A673 (cell line): ENCODE data around the gene CNOT2. TPM values are rescaled to one million over a fixed set of nuclear protein-coding genes. Genes with fewer than 3 reads are reported as not detected.

ENCODE experiments used
- BruUV-seq: library from RNA; stranded (reverse); fragments of 400-500 nt; replicated peaks from 2 replicates; lab custom pipeline; 2021; lab: Mats Ljungman, UMichigan
- CTCF ChIA-PET: fragments of 300-600 bp; sonication (Branson Sonifier 250); formaldehyde crosslinking; loops from one replicate; lab custom pipeline; 2022; ENCODE audit warnings: antibody characterized with exemption; lab: Charles Lee
- POLR2A ChIA-PET: fragments of 300-600 bp; sonication (Branson Sonifier 250); formaldehyde crosslinking; loops from one replicate; lab custom pipeline; 2022; ENCODE audit warnings: antibody characterized with exemption; ENCODE audit not compliant: low non-redundant PET; lab: Charles Lee
- DNase-seq: peaks from one replicate; pipeline ENCODE4 v3.0.0-alpha.2; 2015; ENCODE audit warnings: low spot score
- H3K27ac ChIP-seq: fragments of 200-600 bp; sonication (generic); 2 replicates; pipeline ENCODE4 v1.5.1; 2016; ENCODE audit warnings: mixed run types, low read depth, mild to moderate bottlenecking, mixed read lengths, antibody characterized with exemption, low read length; ENCODE audit not compliant: poor library complexity, severe bottlenecking
- H3K27me3 ChIP-seq: fragments of 200-600 bp; sonication (generic); replicated peaks from 2 replicates; pipeline ENCODE4 v1.6.1; 2017; ENCODE audit warnings: mixed run types, low read depth, mild to moderate bottlenecking, mixed read lengths, antibody characterized with exemption, low read length; ENCODE audit not compliant: insufficient read depth, poor library complexity
- H3K36me3 ChIP-seq: fragments of 200-600 bp; sonication (generic); 2 replicates; pipeline ENCODE4 v1.6.1; 2016; ENCODE audit warnings: mixed run types, mild to moderate bottlenecking, mixed read lengths, antibody characterized with exemption, low read length; ENCODE audit not compliant: insufficient read depth, poor library complexity, severe bottlenecking
- H3K4me1 ChIP-seq: fragments of 200-600 bp; sonication (generic); 2 replicates; pipeline ENCODE4 v1.6.1; 2017; ENCODE audit warnings: mixed run types, mild to moderate bottlenecking, mixed read lengths, antibody characterized with exemption, low read length; ENCODE audit not compliant: insufficient read depth, poor library complexity, severe bottlenecking
- H3K4me3 ChIP-seq: fragments of 200-600 bp; sonication (generic); 2 replicates; pipeline ENCODE4 v1.5.1; 2016; ENCODE audit warnings: low read depth, mixed run types, mild to moderate bottlenecking, mixed read lengths, low read length; ENCODE audit not compliant: poor library complexity, severe bottlenecking
- H3K9me3 ChIP-seq: fragments of 200-600 bp; sonication (generic); 2 replicates; pipeline ENCODE4 v1.6.1; 2016; ENCODE audit warnings: mixed run types, low read depth, mild to moderate bottlenecking, mixed read lengths, antibody characterized with exemption, low read length; ENCODE audit not compliant: poor library complexity, severe bottlenecking
- EZH2 ChIP-seq: fragments of 200-600 bp; sonication (generic); IDR thresholded peaks from 2 replicates; pipeline ENCODE4 v1.6.1; 2017; ENCODE audit warnings: borderline replicate concordance, low read depth, mild to moderate bottlenecking, mixed read lengths, antibody characterized with exemption, low read length; ENCODE audit not compliant: poor library complexity, severe bottlenecking
- intact Hi-C: fragments of 100-400 bp; cut with micrococcal nuclease; formaldehyde crosslinking; loops from one replicate; pipeline ENCODE4 v1.10.0; 2022; ENCODE audit not compliant: unreplicated experiment
- total RNA-seq: library from RNA; stranded (reverse); gene quantifications from 2 replicates; pipeline ENCODE4 v1.2.3, GENCODE V29; 2021
- TF ChIP-seq, protein P1 (sequence below): fragments of 300-800, 200-600 bp; sonication (generic); conservative IDR thresholded peaks from 2 replicates; pipeline ENCODE4 v1.5.1; 2017; ENCODE audit warnings: low read depth, mild to moderate bottlenecking, antibody characterized with exemption, low read length, moderate library complexity, mixed read lengths

CNOT2 gene
- total RNA-seq, 1 experiment from 2014 or later: 89.0 TPM

DNA sequence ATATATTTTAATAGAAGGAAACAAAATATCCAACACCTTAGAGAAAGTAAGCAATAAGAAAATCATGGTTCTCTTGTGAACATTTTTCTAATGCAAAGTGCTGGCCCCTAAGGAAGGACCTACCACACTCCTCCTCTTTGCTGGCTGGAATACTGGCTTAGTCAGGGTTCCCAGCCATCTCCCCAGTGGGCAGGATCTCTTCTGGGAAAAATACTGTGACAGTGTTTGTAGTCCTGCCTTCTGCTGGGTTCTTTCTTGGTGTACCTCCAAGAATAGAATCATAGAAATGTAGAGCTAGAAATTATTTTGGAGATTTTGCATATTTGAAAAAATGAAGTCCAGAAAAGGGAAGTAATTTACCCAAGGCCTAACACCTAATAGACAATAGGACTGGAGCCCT lies 154.8 kb downstream of the CNOT2 start:
- no peak for DNase-seq
- Histone ChIP-seq H3K4me1 (no peaks in the 10 kb centered on the region), H3K9me3 (no peaks in the 10 kb centered on the region), H3K4me3 (no peak overlapping the region), H3K27me3 (no peaks in the 10 kb centered on the region), H3K27ac (no peak overlapping the region), H3K36me3 (no peaks in the 10 kb centered on the region)
- TF ChIP-seq, protein P1, sequence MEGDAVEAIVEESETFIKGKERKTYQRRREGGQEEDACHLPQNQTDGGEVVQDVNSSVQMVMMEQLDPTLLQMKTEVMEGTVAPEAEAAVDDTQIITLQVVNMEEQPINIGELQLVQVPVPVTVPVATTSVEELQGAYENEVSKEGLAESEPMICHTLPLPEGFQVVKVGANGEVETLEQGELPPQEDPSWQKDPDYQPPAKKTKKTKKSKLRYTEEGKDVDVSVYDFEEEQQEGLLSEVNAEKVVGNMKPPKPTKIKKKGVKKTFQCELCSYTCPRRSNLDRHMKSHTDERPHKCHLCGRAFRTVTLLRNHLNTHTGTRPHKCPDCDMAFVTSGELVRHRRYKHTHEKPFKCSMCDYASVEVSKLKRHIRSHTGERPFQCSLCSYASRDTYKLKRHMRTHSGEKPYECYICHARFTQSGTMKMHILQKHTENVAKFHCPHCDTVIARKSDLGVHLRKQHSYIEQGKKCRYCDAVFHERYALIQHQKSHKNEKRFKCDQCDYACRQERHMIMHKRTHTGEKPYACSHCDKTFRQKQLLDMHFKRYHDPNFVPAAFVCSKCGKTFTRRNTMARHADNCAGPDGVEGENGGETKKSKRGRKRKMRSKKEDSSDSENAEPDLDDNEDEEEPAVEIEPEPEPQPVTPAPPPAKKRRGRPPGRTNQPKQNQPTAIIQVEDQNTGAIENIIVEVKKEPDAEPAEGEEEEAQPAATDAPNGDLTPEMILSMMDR: no peak
- TF ChIP-seq EZH2: no peak
- ChIA-PET CTCF (no interaction called here), POLR2A (no interaction called here)
- BruUV-seq: no TSS peak
- intact Hi-C loops: no loop called here

GRCh38 chr12:70398862-70399261 lies 155.6 kb downstream of the CNOT2 start:
- H3K9me3 ChIP-seq: no peaks in the 10 kb centered on the region

GRCh38 chr12:70399311-70399710 lies 156.1 kb downstream of the CNOT2 start:
- no peaks in the 10 kb centered on the region for H3K36me3 ChIP-seq
- no peaks in the 10 kb centered on the region for H3K4me1 ChIP-seq
- intact Hi-C loops: no loop called here
- H3K9me3 ChIP-seq: no peaks in the 10 kb centered on the region
- no peak overlapping the region for H3K27ac ChIP-seq
- H3K27me3 ChIP-seq: no peaks in the 10 kb centered on the region
- no TSS peak for BruUV-seq
- CTCF ChIA-PET: no interaction called here
- POLR2A ChIA-PET: no interaction called here
- TF ChIP-seq, protein P1: no peak
- TF ChIP-seq EZH2: no peak
- no peak overlapping the region for H3K4me3 ChIP-seq
- no peak for DNase-seq

More at GRCh38 chr12:70398862-70399261, 155.6 kb downstream of the CNOT2 start:
- TF ChIP-seq, protein P1: no peak
- TF ChIP-seq EZH2: no peak
- ChIA-PET POLR2A (no interaction called here), CTCF (no interaction called here)
- Histone ChIP-seq H3K4me1 (no peaks in the 10 kb centered on the region), H3K4me3 (no peak overlapping the region), H3K27me3 (no peaks in the 10 kb centered on the region), H3K27ac (no peak overlapping the region), H3K36me3 (no peaks in the 10 kb centered on the region)
- DNase-seq: no peak
- BruUV-seq: no TSS peak
- intact Hi-C loops: no loop called here
